ENCODE data around the gene TIMP3.

Gene TIMP3

GRCh38 chr22:32815059-32815458, 13.6 kb downstream of the TIMP3 start:
- H3K4me3 ChIP-seq (replicated peaks in 1 of 2; ENCODE audit: low read depth in 2 of 2, low read length in 2 of 2) = no peak overlapping the region
- no peak for TF ChIP-seq CTCF (IDR thresholded peaks at IDR 0.05; ENCODE audit: low read depth, low read length)
- DNase-seq (ENCODE audit: low read depth in 2 of 2) = no peak

GRCh38 chr22:32815943-32816342, 14.4 kb downstream of the TIMP3 start:
- TF ChIP-seq CTCF (IDR thresholded peaks at IDR 0.05; ENCODE audit: low read depth, low read length) = no peak
- DNase-seq (ENCODE audit: low read depth in 2 of 2) = no peak
- no peak overlapping the region for H3K4me3 ChIP-seq (replicated peaks in 1 of 2; ENCODE audit: low read depth in 2 of 2, low read length in 2 of 2)

- DNase-seq (ENCODE audit: low read depth in 2 of 2) = no peak
- TF ChIP-seq CTCF (IDR thresholded peaks at IDR 0.05; ENCODE audit: low read depth, low read length) = no peak
- no peak overlapping the region for H3K4me3 ChIP-seq (replicated peaks in 1 of 2; ENCODE audit: low read depth in 2 of 2, low read length in 2 of 2)
These were observed 15.7 kb downstream of the TIMP3 start for GRCh38 chr22:32817137-32817730.

- no peak for TF ChIP-seq CTCF (IDR thresholded peaks at IDR 0.05; ENCODE audit: low read depth, low read length)
These were observed 17.1 kb downstream of the TIMP3 start for GRCh38 chr22:32818446-32819115.

GRCh38 chr22:32819120-32819519, 17.6 kb downstream of the TIMP3 start:
- no peak for TF ChIP-seq CTCF (IDR thresholded peaks at IDR 0.05; ENCODE audit: low read depth, low read length)
- no peak overlapping the region for H3K4me3 ChIP-seq (replicated peaks in 1 of 2; ENCODE audit: low read depth in 2 of 2, low read length in 2 of 2)
- DNase-seq (ENCODE audit: low read depth in 2 of 2) = no peak

More at GRCh38 chr22:32818446-32819115, 17.1 kb downstream of the TIMP3 start:
- DNase-seq (ENCODE audit: low read depth in 2 of 2) = no peak
- H3K4me3 ChIP-seq (replicated peaks in 1 of 2; ENCODE audit: low read depth in 2 of 2, low read length in 2 of 2) = no peak overlapping the region

- TF ChIP-seq CTCF (IDR thresholded peaks at IDR 0.05; ENCODE audit: low read depth, low read length) = no peak
- no peak for DNase-seq (ENCODE audit: low read depth in 2 of 2)
- H3K4me3 ChIP-seq (replicated peaks in 1 of 2; ENCODE audit: low read depth in 2 of 2, low read length in 2 of 2) = no peak overlapping the region
These were observed 18.9 kb downstream of the TIMP3 start for GRCh38 chr22:32820131-32821119.
